ENCODE results near the gene PRSS56. TPM values are rescaled to one million over a fixed set of nuclear protein-coding genes. Genes with fewer than 3 reads are reported as not detected.

The PRSS56 gene
- total RNA-seq, 6 experiments from 2014 or later: not detected

DNA sequence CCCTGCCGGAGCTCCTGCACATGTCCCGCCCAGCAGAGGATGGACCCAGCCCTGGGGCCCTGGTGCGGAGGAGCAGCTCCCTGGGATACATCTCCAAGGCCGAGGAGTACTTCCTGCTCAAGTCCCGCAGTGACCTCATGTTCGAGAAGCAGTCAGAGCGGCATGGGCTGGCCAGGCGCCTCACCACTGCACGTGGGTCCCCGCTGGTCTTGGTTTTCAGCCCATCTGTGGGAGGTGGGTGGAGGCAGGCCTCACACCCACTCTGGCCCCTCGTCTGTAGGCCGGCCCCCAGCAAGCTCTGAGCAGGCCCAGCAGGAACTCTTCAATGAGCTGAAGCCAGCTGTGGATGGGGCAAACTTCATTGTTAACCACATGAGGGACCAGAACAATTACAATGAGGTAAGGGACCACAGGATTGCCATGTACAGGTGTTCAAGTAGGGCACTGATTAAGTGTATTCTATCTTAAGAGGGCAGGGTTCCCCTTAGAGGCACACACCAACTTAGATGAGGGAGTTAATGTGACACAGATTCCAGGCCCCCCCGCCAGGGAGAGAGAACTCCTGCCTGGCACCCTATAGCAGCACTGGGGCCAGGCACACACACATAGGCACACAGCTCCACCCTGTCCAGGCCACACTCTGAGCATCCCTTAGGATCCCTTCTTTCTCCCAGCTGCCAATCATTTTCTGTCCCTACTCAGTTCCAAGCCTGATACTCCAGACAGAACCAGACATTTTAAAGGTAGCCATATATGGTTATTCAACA is 13.9 kb downstream of the PRSS56 start:
- H3K27me3 Mint-ChIP-seq (ENCODE audit: insufficient read depth): peaks cover 53% of the 10 kb centered on the region
- H3K36me3 Mint-ChIP-seq (ENCODE audit: low read depth): peaks cover 7% of the 10 kb centered on the region; the same call in 1 of the 2 replicates
- H3K4me1 Mint-ChIP-seq (ENCODE audit: low read depth): no peaks in the 10 kb centered on the region
- TF ChIP-seq, protein P1, sequence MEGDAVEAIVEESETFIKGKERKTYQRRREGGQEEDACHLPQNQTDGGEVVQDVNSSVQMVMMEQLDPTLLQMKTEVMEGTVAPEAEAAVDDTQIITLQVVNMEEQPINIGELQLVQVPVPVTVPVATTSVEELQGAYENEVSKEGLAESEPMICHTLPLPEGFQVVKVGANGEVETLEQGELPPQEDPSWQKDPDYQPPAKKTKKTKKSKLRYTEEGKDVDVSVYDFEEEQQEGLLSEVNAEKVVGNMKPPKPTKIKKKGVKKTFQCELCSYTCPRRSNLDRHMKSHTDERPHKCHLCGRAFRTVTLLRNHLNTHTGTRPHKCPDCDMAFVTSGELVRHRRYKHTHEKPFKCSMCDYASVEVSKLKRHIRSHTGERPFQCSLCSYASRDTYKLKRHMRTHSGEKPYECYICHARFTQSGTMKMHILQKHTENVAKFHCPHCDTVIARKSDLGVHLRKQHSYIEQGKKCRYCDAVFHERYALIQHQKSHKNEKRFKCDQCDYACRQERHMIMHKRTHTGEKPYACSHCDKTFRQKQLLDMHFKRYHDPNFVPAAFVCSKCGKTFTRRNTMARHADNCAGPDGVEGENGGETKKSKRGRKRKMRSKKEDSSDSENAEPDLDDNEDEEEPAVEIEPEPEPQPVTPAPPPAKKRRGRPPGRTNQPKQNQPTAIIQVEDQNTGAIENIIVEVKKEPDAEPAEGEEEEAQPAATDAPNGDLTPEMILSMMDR (IDR thresholded peaks at IDR 0.05): no peak
- H3K27ac Mint-ChIP-seq: no peak overlapping the region
- no peak overlapping the region for H3K4me3 Mint-ChIP-seq
- DNase-seq: no peak
- H3K9me3 Mint-ChIP-seq: peaks cover 10% of the 10 kb centered on the region; the same call in 1 of the 2 replicates

DNA sequence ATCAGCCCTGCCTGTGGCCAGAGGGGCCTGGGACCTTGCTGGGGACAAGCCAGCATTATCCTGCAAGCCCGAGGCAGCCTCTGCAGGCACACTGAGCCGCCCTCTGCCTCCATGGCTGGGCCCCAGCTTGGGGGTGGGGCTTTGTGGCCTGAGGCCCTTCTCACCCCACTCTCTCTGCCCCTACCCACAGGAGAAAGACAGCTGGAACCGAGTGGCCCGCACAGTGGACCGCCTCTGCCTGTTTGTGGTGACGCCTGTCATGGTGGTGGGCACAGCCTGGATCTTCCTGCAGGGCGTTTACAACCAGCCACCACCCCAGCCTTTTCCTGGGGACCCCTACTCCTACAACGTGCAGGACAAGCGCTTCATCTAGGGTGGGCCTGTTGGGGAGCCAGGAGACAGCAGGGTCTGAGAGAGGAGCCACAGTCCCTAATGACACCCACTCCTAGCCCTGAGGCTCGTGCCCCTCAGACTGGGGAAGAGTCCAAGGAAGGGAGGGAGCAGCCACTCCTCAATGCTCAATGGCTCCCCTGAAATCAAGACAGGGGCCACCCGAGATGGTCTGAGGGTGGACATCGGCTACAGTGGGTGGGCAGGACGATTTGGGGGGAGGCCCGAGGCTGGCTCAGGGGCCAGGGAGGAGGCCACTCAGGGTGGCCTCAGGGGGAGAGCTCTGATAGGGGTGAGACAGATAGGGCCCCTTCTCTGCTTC is 14.9 kb downstream of the PRSS56 start:
- Mint-ChIP-seq H3K27ac (no peak overlapping the region), H3K4me1 (ENCODE audit: low read depth) (no peaks in the 10 kb centered on the region), H3K36me3 (ENCODE audit: low read depth) (peaks cover 7% of the 10 kb centered on the region; the same call in 1 of the 2 replicates), H3K9me3 (peaks cover 10% of the 10 kb centered on the region; the same call in 1 of the 2 replicates), H3K4me3 (no peak overlapping the region), H3K27me3 (ENCODE audit: insufficient read depth) (peaks cover 53% of the 10 kb centered on the region)
- TF ChIP-seq, protein P1 (IDR thresholded peaks at IDR 0.05): no peak
- DNase-seq: no peak

DNA sequence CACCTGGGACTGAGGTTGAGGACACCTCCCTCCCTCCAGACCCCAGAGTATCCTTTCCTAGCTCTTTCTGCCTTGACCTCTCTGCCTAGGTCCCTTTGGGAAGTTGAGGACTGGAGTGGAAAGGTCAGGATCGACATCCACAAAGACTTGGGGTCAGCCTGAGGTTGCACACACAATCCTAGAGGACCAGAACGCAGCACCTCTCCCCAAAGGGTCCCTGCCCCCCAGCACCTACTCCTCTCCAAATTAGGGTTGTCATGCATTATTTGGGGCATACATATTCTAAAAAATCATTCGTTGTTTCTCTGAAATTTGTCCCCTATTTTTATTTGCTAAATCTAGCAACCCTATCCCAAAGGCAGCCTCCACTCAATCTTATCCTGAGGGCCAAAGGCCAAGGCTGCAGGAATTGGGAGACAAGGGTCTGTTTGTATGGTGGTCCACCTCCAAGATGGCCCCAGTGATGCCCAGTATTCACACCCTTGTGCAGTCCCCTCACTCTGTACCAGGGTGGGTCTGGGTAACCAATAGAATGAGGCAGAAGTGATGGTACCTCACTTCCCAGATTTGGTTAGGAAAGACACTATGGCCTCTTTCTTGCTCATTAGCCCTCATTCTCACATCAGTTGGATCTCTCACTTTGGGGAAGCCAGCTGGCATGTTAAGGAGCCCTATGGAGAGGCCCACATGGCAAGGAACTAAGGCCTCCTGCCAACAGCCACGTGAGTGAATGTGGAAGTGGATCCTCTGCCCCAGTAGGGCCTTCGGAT is 15.8 kb downstream of the PRSS56 start:
- Mint-ChIP-seq H3K27ac (no peak overlapping the region), H3K27me3 (ENCODE audit: insufficient read depth) (peaks cover 45% of the 10 kb centered on the region), H3K36me3 (ENCODE audit: low read depth) (peaks cover 7% of the 10 kb centered on the region; the same call in 1 of the 2 replicates), H3K9me3 (peaks cover 10% of the 10 kb centered on the region; the same call in 1 of the 2 replicates), H3K4me3 (no peak overlapping the region), H3K4me1 (ENCODE audit: low read depth) (no peaks in the 10 kb centered on the region)
- DNase-seq: no peak
- TF ChIP-seq, protein P1 (IDR thresholded peaks at IDR 0.05): no peak

DNA sequence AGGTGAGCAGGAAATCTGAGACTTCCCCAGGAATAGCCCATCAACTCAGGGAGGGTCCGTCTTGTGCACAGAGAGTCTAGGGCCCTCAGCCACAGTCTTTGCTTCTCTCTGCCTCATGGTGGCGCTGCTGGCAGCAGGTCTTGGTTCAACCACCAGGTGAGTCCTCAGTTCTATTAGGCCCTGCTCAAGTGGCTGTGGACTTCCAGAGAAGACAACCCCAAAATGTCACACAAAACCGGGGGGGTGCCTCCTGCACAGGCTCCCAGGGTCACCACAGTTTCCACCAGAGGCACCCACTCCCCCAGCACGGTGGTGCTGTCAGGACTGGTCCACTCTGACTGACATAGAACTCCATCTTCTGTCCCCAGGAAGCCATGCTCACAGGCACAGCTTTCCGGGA is 16.9 kb downstream of the PRSS56 start:
- Mint-ChIP-seq H3K4me1 (ENCODE audit: low read depth) (no peaks in the 10 kb centered on the region), H3K36me3 (ENCODE audit: low read depth) (peaks cover 7% of the 10 kb centered on the region; the same call in 1 of the 2 replicates), H3K4me3 (no peak overlapping the region), H3K9me3 (peaks cover 10% of the 10 kb centered on the region; the same call in 1 of the 2 replicates), H3K27me3 (ENCODE audit: insufficient read depth) (peaks cover 48% of the 10 kb centered on the region), H3K27ac (no peak overlapping the region)
- TF ChIP-seq, protein P1 (IDR thresholded peaks at IDR 0.05): peak; percentile 63
- DNase-seq: no peak

DNA sequence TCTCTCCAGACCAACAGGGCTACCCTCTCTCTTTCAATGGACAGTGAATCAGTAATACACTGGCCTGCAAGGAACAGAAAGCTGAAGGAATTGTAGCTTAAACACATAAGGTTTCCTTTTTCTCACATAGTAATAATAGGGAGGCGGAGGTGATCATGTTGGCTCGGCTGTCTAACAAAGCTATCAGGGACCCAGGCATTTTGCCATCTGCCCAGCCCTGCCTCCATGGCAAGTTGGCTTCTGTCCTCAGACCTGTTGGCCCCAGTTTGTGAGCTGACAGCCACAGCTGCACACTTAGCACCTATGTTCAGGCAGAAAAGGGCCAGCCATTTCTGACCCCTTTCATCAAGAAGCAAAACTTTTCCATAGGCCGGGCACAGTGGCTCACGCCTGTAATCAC is 17.3 kb downstream of the PRSS56 start:
- peaks cover 7% of the 10 kb centered on the region; the same call in 1 of the 2 replicates for H3K36me3 Mint-ChIP-seq (ENCODE audit: low read depth)
- H3K27ac Mint-ChIP-seq: no peak overlapping the region
- H3K27me3 Mint-ChIP-seq (ENCODE audit: insufficient read depth): peaks cover 50% of the 10 kb centered on the region
- H3K4me1 Mint-ChIP-seq (ENCODE audit: low read depth): no peaks in the 10 kb centered on the region
- TF ChIP-seq, protein P1 (IDR thresholded peaks at IDR 0.05): no peak
- no peak for DNase-seq
- H3K4me3 Mint-ChIP-seq: no peak overlapping the region
- peaks cover 10% of the 10 kb centered on the region; the same call in 1 of the 2 replicates for H3K9me3 Mint-ChIP-seq
